Thyroid gland (tissue), 4 donors: ENCODE results near the gene GDA. TPM values are rescaled to one million over a fixed set of nuclear protein-coding genes. Genes with fewer than 3 reads are reported as not detected.

Experiments
- DNase-seq, 2 donors: peaks; one replicate each; pipeline ENCODE4 v3.0.0-alpha.2; 2019
- H3K27ac ChIP-seq, 3 donors: fragments of 200-600 bp; sonication (generic); 1 replicate in 2 of 3; 2 replicates in 1 of 3; pipeline ENCODE4 v1.5.1; 2016 to 2019; ENCODE audit warnings: mild to moderate bottlenecking in 1 of 3, moderate library complexity in 1 of 3
- H3K27me3 ChIP-seq: fragments of 200-600 bp; sonication (generic); one replicate; pipeline ENCODE4 v1.5.1; 2019
- H3K36me3 ChIP-seq, 2 donors: fragments of 200-600 bp; sonication (generic); one replicate each; pipeline ENCODE4 v1.5.1; 2016 to 2019
- H3K4me1 ChIP-seq, 2 donors: fragments of 200-600 bp; sonication (generic); one replicate each; pipeline ENCODE4 v1.5.1; 2017 to 2019
- H3K4me3 ChIP-seq, 3 donors: fragments of 200-600 bp; sonication (generic); replicated peaks in 1 of 3; 1 replicate in 2 of 3; 2 replicates in 1 of 3; pipeline ENCODE4 v1.5.1; 2016; ENCODE audit warnings: mild to moderate bottlenecking in 1 of 3
- H3K9me3 ChIP-seq: fragments of 200-600 bp; sonication (generic); one replicate; pipeline ENCODE4 v1.5.1; 2017
- CTCF ChIP-seq, 6 experiments: fragments of 200-600 bp in 3 of 6; fragments of 450-650 bp in 3 of 6; sonication (generic) in 3 of 6; IDR thresholded peaks; one replicate each; pipeline ENCODE4 v1.5.1; 2016 to 2019; ENCODE audit warnings: antibody characterized with exemption in 6 of 6, mild to moderate bottlenecking in 2 of 6, inconsistent platforms in 1 of 6, moderate library complexity in 1 of 6
- POLR2A ChIP-seq, 2 donors: fragments of 450-650 bp; IDR thresholded peaks; one replicate each; pipeline ENCODE4 v1.6.1; 2017; ENCODE audit warnings: antibody characterized with exemption in 2 of 2, mild to moderate bottlenecking in 2 of 2, moderate library complexity in 1 of 2
- WGBS, 2 donors: methylation state at CpG; one replicate each; pipeline ENCODE4 v1.1.5; 2017; 5-methylcytosine and 5-hydroxymethylcytosine counted together
- intact Hi-C: fragments of 100-400 bp; cut with DNase I; formaldehyde crosslinking; loops from one replicate; pipeline ENCODE4 v1.15.1; 2023
- total RNA-seq, 4 donors: library from RNA; depleted of rRNA; stranded (reverse); fragments of >200 nt; gene quantifications; one replicate each; pipeline ENCODE4 v1.2.3, GENCODE V29; 2016

Gene GDA
- total RNA-seq, 4 donors from 2014 or later = 0.78 TPM; not detected in 3

DNA sequence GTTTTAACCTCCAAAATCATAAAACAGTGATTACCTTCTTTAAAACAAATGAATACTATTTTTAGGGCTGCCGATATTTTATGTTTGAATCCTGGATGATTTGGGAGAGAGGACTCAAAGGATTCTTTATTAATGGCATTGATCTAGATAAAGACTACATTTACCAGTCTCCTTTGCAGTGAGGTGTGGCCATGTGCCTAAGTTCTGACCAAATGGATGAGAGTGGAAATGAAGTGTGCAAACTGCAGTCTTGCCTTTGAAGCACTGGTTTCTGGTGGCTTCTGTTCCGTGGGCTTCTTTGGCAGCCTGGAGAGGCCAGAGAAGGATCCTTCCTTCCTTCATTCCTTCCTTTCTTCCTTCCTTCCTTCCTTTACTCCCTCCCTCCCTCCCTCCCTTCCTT, 24.3 kb upstream of the GDA start:
- Histone ChIP-seq H3K4me3 (no peak overlapping the region), H3K27ac (no peak overlapping the region), H3K9me3 (no peaks in the 10 kb centered on the region), H3K36me3 (no peaks in the 10 kb centered on the region), H3K4me1 (no peaks in the 10 kb centered on the region), H3K27me3 (no peaks in the 10 kb centered on the region)
- intact Hi-C loops = no loop called here
- WGBS, 2 donors = 74 to 79% methylated on average over 2 of the region's 2 CpGs
- no peak for DNase-seq
- TF ChIP-seq POLR2A (IDR thresholded peaks at IDR 0.05) = no peak
- TF ChIP-seq CTCF (IDR thresholded peaks at IDR 0.05) = no peak

- Histone ChIP-seq H3K27ac (no peak overlapping the region), H3K9me3 (no peaks in the 10 kb centered on the region), H3K4me1 (no peaks in the 10 kb centered on the region), H3K4me3 (no peak overlapping the region), H3K36me3 (no peaks in the 10 kb centered on the region), H3K27me3 (no peaks in the 10 kb centered on the region)
- no peak for DNase-seq
- intact Hi-C loops = no loop called here
- TF ChIP-seq CTCF (IDR thresholded peaks at IDR 0.05) (no peak), POLR2A (IDR thresholded peaks at IDR 0.05) (no peak)
- WGBS, 2 donors = 54 to 63% methylated on average over 2 of the region's 2 CpGs
Observed at GRCh38 chr9:72127753-72128152, 21.5 kb upstream of the GDA start.

- DNase-seq = no peak
- intact Hi-C loops = no loop called here
- Histone ChIP-seq H3K27me3 (no peaks in the 10 kb centered on the region), H3K4me1 (no peaks in the 10 kb centered on the region), H3K9me3 (no peaks in the 10 kb centered on the region), H3K27ac (no peak overlapping the region), H3K36me3 (no peaks in the 10 kb centered on the region), H3K4me3 (no peak overlapping the region)
- WGBS, 2 donors = 61 to 67% methylated on average over 2 of the region's 2 CpGs
- TF ChIP-seq POLR2A (IDR thresholded peaks at IDR 0.05) (no peak), CTCF (IDR thresholded peaks at IDR 0.05) (no peak)
Observed at GRCh38 chr9:72128526-72128925, 20.7 kb upstream of the GDA start.

DNA sequence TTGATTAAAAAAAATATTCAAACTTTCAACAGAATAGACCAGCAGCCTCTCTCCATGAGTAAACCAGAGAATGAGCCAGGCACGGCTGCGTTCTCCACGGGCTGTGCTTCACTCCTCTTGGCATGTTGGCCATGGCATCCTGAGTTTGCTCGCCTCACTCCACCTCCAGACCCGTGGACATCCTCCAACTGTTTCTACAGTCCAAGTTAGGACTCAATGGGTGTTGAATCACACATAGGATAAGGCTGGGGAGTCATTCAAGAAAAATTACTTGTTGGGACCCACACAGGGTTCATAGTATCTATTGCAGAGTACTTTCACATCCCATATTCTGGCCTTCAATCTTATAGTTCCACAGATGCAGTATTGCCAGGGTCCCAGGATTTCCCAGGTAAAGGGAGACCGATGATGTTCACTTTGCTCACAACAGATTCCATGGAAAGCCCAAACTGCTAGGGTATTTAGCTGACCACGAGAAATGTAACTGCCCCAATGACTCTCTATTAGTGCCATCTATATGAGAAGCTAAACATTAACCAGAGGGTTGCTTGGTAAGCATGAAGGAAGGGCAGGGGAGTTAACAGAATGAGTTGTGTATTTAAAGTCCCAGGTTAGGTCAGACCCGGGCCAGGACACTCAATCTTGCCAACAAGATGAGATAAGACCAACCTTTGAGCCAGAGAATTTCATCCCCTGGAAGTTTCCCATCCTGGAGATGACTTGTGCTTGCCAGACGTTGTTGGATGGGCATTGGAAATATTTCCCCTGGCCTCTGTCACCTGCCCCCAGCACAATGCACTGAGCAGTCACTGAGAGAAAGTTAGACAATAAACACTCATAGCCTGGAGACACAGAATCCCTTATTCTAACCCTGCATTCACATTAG, 19.7 kb upstream of the GDA start:
- no peak for TF ChIP-seq POLR2A (IDR thresholded peaks at IDR 0.05)
- TF ChIP-seq CTCF (IDR thresholded peaks at IDR 0.05) = no peak
- H3K9me3 ChIP-seq = no peaks in the 10 kb centered on the region
- no peak for DNase-seq
- intact Hi-C loops = no loop called here
- no peak overlapping the region for H3K4me3 ChIP-seq
- no peak overlapping the region for H3K27ac ChIP-seq
- no peaks in the 10 kb centered on the region for H3K27me3 ChIP-seq
- H3K36me3 ChIP-seq = no peaks in the 10 kb centered on the region
- WGBS, 2 donors = 64 to 75% methylated on average over 9 of the region's 9 CpGs
- H3K4me1 ChIP-seq = no peaks in the 10 kb centered on the region

- H3K4me3 ChIP-seq = no peak overlapping the region
- H3K9me3 ChIP-seq = no peaks in the 10 kb centered on the region
- intact Hi-C loops = no loop called here
- no peaks in the 10 kb centered on the region for H3K27me3 ChIP-seq
- TF ChIP-seq CTCF (IDR thresholded peaks at IDR 0.05) (no peak), POLR2A (IDR thresholded peaks at IDR 0.05) (no peak)
- no peaks in the 10 kb centered on the region for H3K4me1 ChIP-seq
- H3K27ac ChIP-seq = no peak overlapping the region
- H3K36me3 ChIP-seq = no peaks in the 10 kb centered on the region
- DNase-seq = no peak
Observed at GRCh38 chr9:72130321-72130720, 18.9 kb upstream of the GDA start.
